Astrocyte of the spinal cord (primary cell): Measurements from ENCODE around the gene DLX2.

Experiments used
- DNase-seq: peaks from one replicate; pipeline ENCODE4 v3.0.0; 2011; ENCODE audit warnings: low read depth, low spot score
- H3K4me3 ChIP-seq: 2 replicates; pipeline ENCODE4 v1.5.1; 2011; ENCODE audit warnings: low read depth, mild to moderate bottlenecking, low read length, moderate library complexity
- CTCF ChIP-seq: IDR thresholded peaks from 2 replicates; pipeline ENCODE4 v1.5.1; 2012; ENCODE audit warnings: low read depth, mild to moderate bottlenecking, low read length, inconsistent platforms
- in situ Hi-C: cut with HindIII; loops from 2 replicates; pipeline ENCODE4 v1.10.0; 2017; ENCODE audit warnings: low sequenced_read_pairs

The DLX2 gene

DNA sequence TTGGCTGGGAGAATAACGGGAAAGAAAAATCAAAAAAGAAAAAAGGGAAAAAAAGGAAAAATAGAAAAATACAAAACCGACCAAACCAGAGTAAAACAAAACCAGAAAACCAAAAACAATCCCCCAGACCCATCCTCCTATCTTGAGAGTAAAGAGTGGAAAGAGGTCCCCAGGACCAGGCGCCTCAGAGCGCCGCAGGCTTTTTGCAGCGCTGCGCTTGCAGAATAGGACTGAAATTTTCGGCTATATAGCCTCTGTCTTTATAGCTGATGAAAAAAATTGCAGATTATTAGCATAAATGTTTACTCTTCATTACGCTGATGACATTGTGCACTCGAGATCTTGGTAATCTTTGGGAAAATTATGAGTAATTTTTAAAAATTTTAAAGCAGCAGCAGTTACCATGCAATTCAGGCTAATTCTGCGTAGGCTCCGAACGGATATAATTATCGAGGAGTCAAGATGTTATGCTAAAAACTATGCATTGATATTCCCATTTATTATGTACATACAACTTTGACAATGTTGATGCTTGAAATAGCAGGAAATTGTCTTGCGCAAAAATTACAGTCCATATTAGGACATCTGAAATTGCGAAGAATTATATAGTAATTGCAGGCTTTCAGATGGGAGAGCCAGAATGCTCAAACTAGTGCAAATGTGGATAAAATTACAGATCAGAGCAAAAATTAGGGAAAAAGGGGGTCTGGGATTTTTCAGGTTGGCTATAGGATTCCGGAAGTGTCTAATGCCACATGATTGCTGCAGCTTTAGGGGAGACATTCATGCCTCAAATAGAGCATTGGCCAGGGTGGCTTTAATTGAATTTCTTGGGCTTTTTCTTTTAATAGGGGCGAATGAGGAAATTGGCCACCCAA, 9.0 kb downstream of the DLX2 start:
- no peak for DNase-seq
- TF ChIP-seq CTCF = no peak
- no peak overlapping the region for H3K4me3 ChIP-seq
- in situ Hi-C loops = no loop called here

- in situ Hi-C loops = no loop called here
- TF ChIP-seq CTCF = no peak
- no peak for DNase-seq
- no peak overlapping the region for H3K4me3 ChIP-seq
These were observed 9.8 kb downstream of the DLX2 start for GRCh38 chr2:172092716-172093415.

- no peak for DNase-seq
- H3K4me3 ChIP-seq = no peak overlapping the region
- no peak for TF ChIP-seq CTCF
- in situ Hi-C loops = no loop called here
These were observed 10.7 kb downstream of the DLX2 start for GRCh38 chr2:172091761-172092566.

DNA sequence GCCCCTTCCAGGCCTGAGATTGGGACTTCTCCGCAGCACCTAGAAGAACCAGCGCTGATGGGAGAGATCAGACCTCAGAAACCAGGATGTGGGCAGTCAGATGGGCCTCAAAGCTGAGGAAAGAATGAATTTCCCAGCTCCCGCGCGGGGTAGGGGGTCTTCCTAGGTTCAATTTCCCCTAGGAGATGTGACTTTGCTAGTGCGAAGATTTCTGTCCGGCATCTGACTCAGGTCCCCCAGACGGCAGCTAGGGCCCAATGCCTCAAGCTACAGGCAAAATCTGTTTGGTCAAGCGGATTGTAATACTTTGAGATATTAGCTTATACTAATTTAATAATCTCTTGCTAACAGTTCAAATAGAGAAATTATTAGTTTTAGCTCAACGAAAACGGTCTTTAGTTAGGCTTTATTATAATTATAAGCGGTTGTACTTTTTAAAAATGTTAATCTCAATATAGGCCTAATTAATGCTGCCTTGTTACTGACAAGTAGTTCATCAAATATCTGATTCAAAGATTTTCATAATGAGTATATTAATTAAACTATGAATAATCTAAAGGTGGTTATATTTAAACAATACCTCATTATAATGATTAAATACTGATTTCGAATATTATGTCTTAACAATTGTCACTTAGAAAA, 11.6 kb downstream of the DLX2 start:
- no peak overlapping the region for H3K4me3 ChIP-seq
- no peak for TF ChIP-seq CTCF
- no peak for DNase-seq
- in situ Hi-C loops = no loop called here

GRCh38 chr2:172090044-172090961, 12.4 kb downstream of the DLX2 start:
- TF ChIP-seq CTCF = no peak
- in situ Hi-C loops = no loop called here
- DNase-seq = no peak
- H3K4me3 ChIP-seq = no peak overlapping the region
